ENCODE data around the gene CAD.

The CAD gene

DNA sequence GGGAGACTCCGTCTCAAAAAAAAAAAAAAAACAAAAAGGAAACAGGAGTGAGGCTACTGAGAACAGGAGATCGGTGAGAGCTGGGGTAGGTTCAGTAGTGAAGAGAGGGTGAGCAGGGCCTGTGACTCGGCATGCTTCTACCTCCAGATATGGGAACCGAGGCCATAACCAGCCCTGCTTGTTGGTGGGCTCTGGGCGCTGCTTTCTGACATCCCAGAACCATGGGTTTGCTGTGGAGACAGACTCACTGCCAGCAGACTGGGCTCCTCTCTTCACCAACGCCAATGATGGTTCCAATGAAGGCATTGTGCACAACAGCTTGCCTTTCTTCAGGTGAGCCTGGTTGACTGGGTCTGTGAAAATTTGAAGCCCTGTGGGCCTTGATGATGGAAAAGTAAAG lies 6.2 kb downstream of the CAD start:
- DNase-seq (ENCODE audit: low read depth in 2 of 2, low spot score in 1 of 2): no peak

- DNase-seq (ENCODE audit: low read depth in 2 of 2, low spot score in 1 of 2): no peak
Measured at GRCh38 chr2:27225526-27225925, 8.4 kb downstream of the CAD start.

- no peak for DNase-seq (ENCODE audit: low read depth in 2 of 2, low spot score in 1 of 2)
Measured at GRCh38 chr2:27227501-27227900, 10.3 kb downstream of the CAD start.

- DNase-seq (ENCODE audit: low read depth in 2 of 2, low spot score in 1 of 2): no peak
Measured at GRCh38 chr2:27231921-27232320, 14.8 kb downstream of the CAD start.

DNA sequence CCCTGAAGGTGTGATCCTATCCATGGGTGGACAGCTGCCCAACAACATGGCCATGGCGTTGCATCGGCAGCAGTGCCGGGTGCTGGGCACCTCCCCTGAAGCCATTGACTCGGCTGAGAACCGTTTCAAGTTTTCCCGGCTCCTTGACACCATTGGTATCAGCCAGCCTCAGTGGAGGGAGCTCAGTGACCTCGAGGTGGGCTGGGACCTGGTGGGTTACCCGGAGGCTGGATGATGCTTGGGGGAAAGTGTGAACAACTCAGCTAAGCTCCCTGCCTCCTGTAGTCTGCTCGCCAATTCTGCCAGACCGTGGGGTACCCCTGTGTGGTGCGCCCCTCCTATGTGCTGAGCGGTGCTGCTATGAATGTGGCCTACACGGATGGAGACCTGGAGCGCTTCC lies 16.2 kb downstream of the CAD start:
- no peak for DNase-seq (ENCODE audit: low read depth in 2 of 2, low spot score in 1 of 2)

DNA sequence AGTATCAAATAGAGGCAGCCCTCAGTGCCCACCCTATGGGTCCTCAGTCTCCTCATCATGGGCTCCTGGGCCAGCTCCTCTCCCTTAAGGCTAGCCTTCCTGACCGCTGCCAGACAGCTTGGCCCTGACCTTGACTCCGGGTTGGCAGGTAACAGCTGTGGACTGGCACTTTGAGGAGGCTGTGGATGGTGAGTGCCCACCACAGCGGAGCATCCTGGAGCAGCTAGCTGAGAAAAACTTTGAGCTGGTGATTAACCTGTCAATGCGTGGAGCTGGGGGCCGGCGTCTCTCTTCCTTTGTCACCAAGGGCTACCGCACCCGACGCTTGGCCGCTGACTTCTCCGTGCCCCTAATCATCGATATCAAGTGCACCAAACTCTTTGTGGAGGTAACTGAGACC lies 19.0 kb downstream of the CAD start:
- no peak for DNase-seq (ENCODE audit: low read depth in 2 of 2, low spot score in 1 of 2)

GRCh38 chr2:27236626-27237025 lies 19.5 kb downstream of the CAD start:
- no peak for DNase-seq (ENCODE audit: low read depth in 2 of 2, low spot score in 1 of 2)

GRCh38 chr2:27237341-27237945 lies 20.3 kb downstream of the CAD start:
- DNase-seq (ENCODE audit: low read depth in 2 of 2, low spot score in 1 of 2): no peak

- no peak for DNase-seq (ENCODE audit: low read depth in 2 of 2, low spot score in 1 of 2)
Measured at GRCh38 chr2:27238976-27239375, 21.8 kb downstream of the CAD start.

- no peak for DNase-seq (ENCODE audit: low read depth in 2 of 2, low spot score in 1 of 2)
Measured at GRCh38 chr2:27240406-27240805, 23.2 kb downstream of the CAD start.

GRCh38 chr2:27241761-27242613 lies 24.8 kb downstream of the CAD start:
- no peak for DNase-seq (ENCODE audit: low read depth in 2 of 2, low spot score in 1 of 2)

DNA sequence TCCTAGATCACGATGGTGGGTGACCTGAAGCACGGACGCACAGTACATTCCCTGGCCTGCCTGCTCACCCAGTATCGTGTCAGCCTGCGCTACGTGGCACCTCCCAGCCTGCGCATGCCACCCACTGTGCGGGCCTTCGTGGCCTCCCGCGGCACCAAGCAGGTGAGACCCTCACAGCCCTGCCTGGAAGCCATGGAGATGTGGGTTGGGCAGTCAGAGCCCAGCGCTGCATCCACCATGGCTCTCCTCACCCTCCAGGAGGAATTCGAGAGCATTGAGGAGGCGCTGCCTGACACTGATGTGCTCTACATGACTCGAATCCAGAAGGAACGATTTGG lies 25.4 kb downstream of the CAD start:
- no peak for DNase-seq (ENCODE audit: low read depth in 2 of 2, low spot score in 1 of 2)

DNA sequence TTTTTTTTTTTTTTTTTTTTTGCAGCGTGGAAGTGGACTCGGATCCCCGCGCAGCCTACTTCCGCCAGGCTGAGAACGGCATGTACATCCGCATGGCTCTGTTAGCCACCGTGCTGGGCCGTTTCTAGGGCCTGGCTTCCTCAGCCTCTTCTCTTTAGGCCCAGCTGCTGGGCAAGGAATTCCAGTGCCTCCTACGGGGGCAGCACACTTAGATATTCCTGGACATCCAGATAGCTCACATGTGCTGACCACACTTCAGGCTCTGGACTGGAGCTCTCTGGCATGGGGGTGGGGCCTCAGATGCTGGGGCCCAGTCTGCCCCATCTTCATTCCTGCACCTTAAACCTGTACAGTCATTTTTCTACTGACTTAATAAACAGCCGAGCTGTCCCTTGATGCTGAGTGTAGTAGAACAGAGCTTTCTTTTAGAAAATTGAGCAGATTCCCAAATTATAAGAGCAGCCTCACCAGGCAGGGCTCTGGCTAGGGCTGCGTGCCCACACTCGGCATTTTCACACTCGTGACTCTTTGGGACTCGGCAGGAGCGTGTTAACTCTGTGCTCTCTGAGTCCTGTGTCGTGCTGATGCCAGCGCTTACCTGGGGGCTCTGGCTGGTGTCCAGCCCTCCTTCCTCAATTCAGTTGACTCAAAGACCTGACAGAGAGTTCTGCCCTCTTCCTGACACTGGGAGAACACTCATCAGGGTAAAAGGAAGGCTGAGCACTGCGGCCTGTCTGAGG lies 26.4 kb downstream of the CAD start:
- DNase-seq (ENCODE audit: low read depth in 2 of 2, low spot score in 1 of 2): no peak

GRCh38 chr2:27245116-27245515 lies 27.9 kb downstream of the CAD start:
- DNase-seq (ENCODE audit: low read depth in 2 of 2, low spot score in 1 of 2): no peak

- DNase-seq (ENCODE audit: low read depth in 2 of 2, low spot score in 1 of 2): no peak
Measured at GRCh38 chr2:27245626-27246025, 28.5 kb downstream of the CAD start.

- DNase-seq (ENCODE audit: low read depth in 2 of 2, low spot score in 1 of 2): no peak
Measured at GRCh38 chr2:27247893-27248292, 30.7 kb downstream of the CAD start.

DNA sequence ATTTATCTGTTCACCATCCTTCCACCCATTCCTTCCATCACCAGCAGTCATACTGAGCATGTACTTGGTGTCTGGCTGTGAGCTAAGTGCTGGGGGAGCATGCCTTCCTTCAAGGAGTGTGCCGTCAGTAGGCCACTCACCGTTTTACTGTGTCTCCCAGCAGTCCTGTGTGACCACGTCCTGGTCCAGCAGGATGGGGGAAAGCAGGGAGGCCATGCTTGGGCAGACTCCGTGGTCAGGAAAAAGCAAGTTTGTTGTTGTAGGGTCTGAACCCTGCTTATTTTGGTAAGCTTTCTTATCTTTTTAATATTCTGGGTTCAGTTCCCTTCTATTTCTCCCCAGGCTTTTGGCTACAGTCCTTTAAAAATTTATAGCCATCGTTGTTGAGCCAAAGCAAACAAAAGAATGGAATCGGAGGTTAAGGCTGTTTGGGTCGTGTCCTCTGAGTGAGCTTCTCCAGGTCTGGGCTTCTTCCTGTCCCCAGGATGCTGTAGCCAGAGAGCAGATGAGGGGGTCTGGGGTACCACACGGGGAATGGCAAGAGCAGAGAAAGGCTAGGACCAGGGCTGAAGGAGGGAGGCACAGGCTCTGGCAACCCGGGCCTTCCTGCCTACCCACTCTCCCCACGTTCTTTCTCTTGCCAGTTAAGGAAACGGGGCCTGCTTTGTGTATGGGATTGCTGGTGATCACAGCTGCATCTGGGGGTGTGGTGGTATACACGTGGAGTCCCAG lies 32.2 kb downstream of the CAD start:
- no peak for DNase-seq (ENCODE audit: low read depth in 2 of 2, low spot score in 1 of 2)

DNA sequence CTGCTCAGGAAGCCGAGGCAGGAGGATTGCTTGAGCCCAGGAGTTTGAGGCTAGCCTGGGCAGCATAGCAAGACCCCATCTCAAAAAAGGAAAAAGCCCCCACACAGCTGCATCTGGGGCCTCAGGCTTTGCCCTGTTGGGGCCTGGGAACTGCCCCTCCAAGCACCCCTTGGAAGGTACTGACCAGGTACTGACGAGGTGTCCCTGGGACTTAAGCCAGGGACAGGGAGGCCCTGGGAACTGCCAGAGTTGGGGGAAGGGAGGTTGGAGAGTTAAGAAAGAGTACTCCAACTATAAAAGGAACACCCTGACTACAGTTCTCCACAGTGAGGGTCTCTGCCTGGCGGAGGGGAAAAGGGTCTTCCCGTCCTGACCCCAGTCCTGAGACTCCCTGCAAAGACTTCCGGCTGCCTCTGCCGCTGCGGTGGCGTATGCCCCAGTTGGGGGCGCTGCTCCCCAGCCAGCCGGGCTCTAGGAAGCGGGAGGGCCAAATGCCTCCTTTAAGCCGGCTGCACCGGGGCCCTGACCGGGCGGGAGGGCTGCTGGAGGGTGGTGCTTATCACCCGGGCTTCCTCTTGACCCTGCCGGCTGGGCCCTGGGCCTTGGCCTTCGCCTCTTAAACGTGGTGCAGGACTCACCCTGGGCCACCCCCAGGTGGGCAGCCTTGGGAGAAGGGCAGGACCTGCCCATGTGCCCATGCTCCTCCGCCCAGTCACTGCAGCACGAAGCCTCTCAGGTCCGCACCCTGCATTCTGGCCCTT lies 32.9 kb downstream of the CAD start:
- DNase-seq (ENCODE audit: low read depth in 2 of 2, low spot score in 1 of 2): no peak

- DNase-seq (ENCODE audit: low read depth in 2 of 2, low spot score in 1 of 2): no peak
Measured at GRCh38 chr2:27250652-27251379, 33.6 kb downstream of the CAD start.

DNA sequence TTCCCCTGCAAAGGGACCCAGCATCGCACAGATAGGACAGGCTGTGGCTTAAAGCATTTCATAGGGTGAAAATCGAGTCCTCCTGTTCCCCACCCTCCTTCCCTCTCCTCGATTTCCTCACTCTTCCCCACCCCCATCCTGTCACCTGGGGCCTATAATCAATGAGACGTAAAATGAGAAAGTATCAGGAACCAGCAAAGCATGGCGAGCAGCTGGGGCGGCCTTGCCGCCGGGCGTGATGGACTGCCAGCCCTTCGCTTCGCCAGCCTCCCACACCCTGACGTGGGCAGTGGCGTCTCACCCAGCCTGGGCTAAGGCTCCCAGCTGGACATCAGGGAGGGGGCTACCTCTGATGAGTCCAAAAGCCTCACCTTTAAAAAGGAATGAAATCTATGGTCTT lies 34.6 kb downstream of the CAD start:
- DNase-seq (ENCODE audit: low read depth in 2 of 2, low spot score in 1 of 2): no peak

Data from stimulated activated CD8-positive, alpha-beta memory T cell treated with anti-CD3 and anti-CD28 coated beads, Interleukin-4, amount 100 ng/mL, for 4 hours (primary cell).